ENCODE measurements around the gene ZG16B. TPM values are rescaled to one million over a fixed set of nuclear protein-coding genes. Genes with fewer than 3 reads are reported as not detected.
A peak's percentile ranks its signal among the peaks of the same experiment; 100 is the strongest.

ZG16B gene
- total RNA-seq, 1 experiment from 2014 or later: 2.3 TPM

GRCh38 chr16:2843526-2843925 is 13.4 kb downstream of the ZG16B start:
- no TSS peak for BruUV-seq (replicated peaks)
- no peaks in the 10 kb centered on the region for H3K36me3 ChIP-seq (ENCODE audit: control insufficient read depth in 1 of 2, insufficient read depth in 2 of 2, low read length in 2 of 2)

GRCh38 chr16:2845116-2845515 is 15.0 kb downstream of the ZG16B start:
- BruUV-seq (replicated peaks): no TSS peak
- intact Hi-C loops (cut with micrococcal nuclease): no loop called here

More at GRCh38 chr16:2843526-2843925, 13.4 kb downstream of the ZG16B start:
- no peaks in the 10 kb centered on the region for H3K9me2 ChIP-seq (ENCODE audit: insufficient read depth)
- no peak overlapping the region for H2AFZ ChIP-seq (ENCODE audit: low read depth, low read length, poor library complexity, severe bottlenecking)
- intact Hi-C loops (cut with micrococcal nuclease): no loop called here
- TF ChIP-seq SP1 (IDR thresholded peaks at IDR 0.05; ENCODE audit: low read depth) (no peak), YY1 (IDR thresholded peaks at IDR 0.05; ENCODE audit: extremely low read depth, insufficient replicate concordance, low read depth, low read length) (no peak), CBX3 (IDR thresholded peaks at IDR 0.05; ENCODE audit: low read depth) (no peak), ZBTB33 (IDR thresholded peaks at IDR 0.05; ENCODE audit: extremely low read depth, insufficient replicate concordance, low read length) (no peak), EZH2phosphoT487 (IDR thresholded peaks at IDR 0.05; ENCODE audit: borderline replicate concordance) (no peak), ZNF274 (IDR thresholded peaks at IDR 0.05; ENCODE audit: low read depth, low read length) (no peak), ZFX (IDR thresholded peaks at IDR 0.05) (no peak)
- H3K9me3 ChIP-seq (ENCODE audit: control insufficient read depth in 1 of 2, insufficient read depth in 1 of 2, low read depth in 1 of 2, low read length in 2 of 2): no peaks in the 10 kb centered on the region
- peak overlapping the region; percentile 74 to 79 for H3K4me3 ChIP-seq (replicated peaks in 1 of 2; ENCODE audit: low read depth in 1 of 2, low read length in 2 of 2)
- ATAC-seq: no peak
- no peak for DNase-seq (ENCODE audit: low read depth, low spot score)
- H3K27ac ChIP-seq (ENCODE audit: low read depth, low read length): no peak overlapping the region
- peaks cover 5 to 50% of the 10 kb centered on the region in 2 experiments; a peak in 3 of 4 replicates for H3K4me1 ChIP-seq (ENCODE audit: control insufficient read depth in 1 of 2, insufficient read depth in 2 of 2, low read length in 2 of 2)
- H3K4me2 ChIP-seq (ENCODE audit: low read length): peak overlapping the region; percentile 95
- ChIA-PET POLR2A (interaction anchor here (1.3 kb wide), 1 partner anchor 13 kb away, joined by 3 read pairs; no protein-coding TSS in a partner anchor), RAD21 (ENCODE audit: low non-redundant PET in 1 of 2, low total read pairs in 2 of 2, uncharacterized antibody in 2 of 2, unreplicated experiment in 2 of 2) (no interaction called here), CTCF (interaction anchor here (1.6 kb wide), 1 partner anchor 68 kb away, joined by 8 read pairs; the partner anchor contains the start of gene FLYWCH1)
- H3K79me2 ChIP-seq (ENCODE audit: insufficient read depth, low read length): no peaks in the 10 kb centered on the region
- H3K9ac ChIP-seq (ENCODE audit: low read length): peak overlapping the region; percentile 73
- no peaks in the 10 kb centered on the region for H4K20me1 ChIP-seq (ENCODE audit: insufficient read depth)
- no peaks in the 10 kb centered on the region for H3K27me3 ChIP-seq (ENCODE audit: insufficient read depth, low read length)

More at GRCh38 chr16:2845116-2845515, 15.0 kb downstream of the ZG16B start:
- no peak overlapping the region for H2AFZ ChIP-seq (ENCODE audit: low read depth, low read length, poor library complexity, severe bottlenecking)
- no peaks in the 10 kb centered on the region for H3K27me3 ChIP-seq (ENCODE audit: insufficient read depth, low read length)
- H4K20me1 ChIP-seq (ENCODE audit: insufficient read depth): no peaks in the 10 kb centered on the region
- no peak overlapping the region for H3K9ac ChIP-seq (ENCODE audit: low read length)
- TF ChIP-seq EZH2phosphoT487 (IDR thresholded peaks at IDR 0.05; ENCODE audit: borderline replicate concordance): no peak
- TF ChIP-seq EGR1 (IDR thresholded peaks at IDR 0.05; ENCODE audit: low read depth): no peak
- no peak for TF ChIP-seq MAX (IDR thresholded peaks at IDR 0.05)
- no peak for TF ChIP-seq RAD21 (IDR thresholded peaks at IDR 0.05; ENCODE audit: low read depth)
- TF ChIP-seq ATF3 (IDR thresholded peaks at IDR 0.05): no peak
- TF ChIP-seq JUND (IDR thresholded peaks at IDR 0.05): no peak
- no peak for TF ChIP-seq CBX3 (IDR thresholded peaks at IDR 0.05; ENCODE audit: low read depth)
- H3K36me3 ChIP-seq (ENCODE audit: control insufficient read depth in 1 of 2, insufficient read depth in 2 of 2, low read length in 2 of 2): no peaks in the 10 kb centered on the region
- ChIA-PET CTCF (interaction anchor here (0.7 kb wide), 1 partner anchor 23 kb away, joined by 3 read pairs; no protein-coding TSS in a partner anchor), POLR2A (interaction anchor here (1.0 kb wide), 2 partner anchors 23 to 61 kb away, joined by 3 to 4 read pairs; no protein-coding TSS in a partner anchor), RAD21 (ENCODE audit: low non-redundant PET in 1 of 2, low total read pairs in 2 of 2, uncharacterized antibody in 2 of 2, unreplicated experiment in 2 of 2) (no interaction called here)
- no peak overlapping the region for H3K4me3 ChIP-seq (replicated peaks in 1 of 2; ENCODE audit: low read depth in 1 of 2, low read length in 2 of 2)
- H3K4me2 ChIP-seq (ENCODE audit: low read length): no peak overlapping the region
- no peaks in the 10 kb centered on the region for H3K9me2 ChIP-seq (ENCODE audit: insufficient read depth)
- DNase-seq (ENCODE audit: low read depth, low spot score) (no peak), ATAC-seq (no peak)
- no peaks in the 10 kb centered on the region for H3K9me3 ChIP-seq (ENCODE audit: control insufficient read depth in 1 of 2, insufficient read depth in 1 of 2, low read depth in 1 of 2, low read length in 2 of 2)
- H3K79me2 ChIP-seq (ENCODE audit: insufficient read depth, low read length): no peaks in the 10 kb centered on the region
- peaks cover 5 to 35% of the 10 kb centered on the region in 2 experiments; a peak in 3 of 4 replicates for H3K4me1 ChIP-seq (ENCODE audit: control insufficient read depth in 1 of 2, insufficient read depth in 2 of 2, low read length in 2 of 2)
- no peak overlapping the region for H3K27ac ChIP-seq (ENCODE audit: low read depth, low read length)
